C4-2B (cell line): Measurements from ENCODE around the gene DLG2.

ENCODE experiments used
- ZFX ChIP-seq: fragments of 450-650 bp; IDR thresholded peaks from 2 replicates; pipeline ENCODE4 v1.6.1; 2017
- TF ChIP-seq, protein P1 (sequence below): fragments of 450-650 bp; conservative IDR thresholded peaks from 2 replicates; pipeline ENCODE4 v1.5.1; 2017; ENCODE audit warnings: mild to moderate bottlenecking

DNA sequence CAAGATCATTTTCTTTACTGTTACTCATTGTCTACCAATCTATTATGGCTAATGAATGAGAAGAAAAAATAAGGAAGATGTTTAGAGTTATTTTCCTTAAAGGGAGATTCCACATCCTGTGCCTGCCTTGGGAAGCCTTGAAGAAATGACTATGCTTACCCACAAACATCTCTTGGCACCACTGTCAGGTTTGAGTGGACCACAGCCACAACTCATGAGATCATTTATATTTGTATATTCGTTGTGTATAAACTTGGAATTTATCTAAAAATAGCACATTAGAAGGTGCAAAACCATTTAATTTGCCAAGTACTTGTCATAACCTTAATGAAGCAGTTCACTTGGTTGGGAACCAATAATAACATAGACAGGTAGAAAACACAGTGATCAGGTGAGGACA, 740.8 kb downstream of the DLG2 start:
- TF ChIP-seq, protein P1, sequence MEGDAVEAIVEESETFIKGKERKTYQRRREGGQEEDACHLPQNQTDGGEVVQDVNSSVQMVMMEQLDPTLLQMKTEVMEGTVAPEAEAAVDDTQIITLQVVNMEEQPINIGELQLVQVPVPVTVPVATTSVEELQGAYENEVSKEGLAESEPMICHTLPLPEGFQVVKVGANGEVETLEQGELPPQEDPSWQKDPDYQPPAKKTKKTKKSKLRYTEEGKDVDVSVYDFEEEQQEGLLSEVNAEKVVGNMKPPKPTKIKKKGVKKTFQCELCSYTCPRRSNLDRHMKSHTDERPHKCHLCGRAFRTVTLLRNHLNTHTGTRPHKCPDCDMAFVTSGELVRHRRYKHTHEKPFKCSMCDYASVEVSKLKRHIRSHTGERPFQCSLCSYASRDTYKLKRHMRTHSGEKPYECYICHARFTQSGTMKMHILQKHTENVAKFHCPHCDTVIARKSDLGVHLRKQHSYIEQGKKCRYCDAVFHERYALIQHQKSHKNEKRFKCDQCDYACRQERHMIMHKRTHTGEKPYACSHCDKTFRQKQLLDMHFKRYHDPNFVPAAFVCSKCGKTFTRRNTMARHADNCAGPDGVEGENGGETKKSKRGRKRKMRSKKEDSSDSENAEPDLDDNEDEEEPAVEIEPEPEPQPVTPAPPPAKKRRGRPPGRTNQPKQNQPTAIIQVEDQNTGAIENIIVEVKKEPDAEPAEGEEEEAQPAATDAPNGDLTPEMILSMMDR: no peak
- TF ChIP-seq ZFX: no peak
